Tibial nerve (tissue), 3 donors: ENCODE results near the gene LGI4.

Experiments
- CTCF ChIP-seq, 5 experiments: fragments of 200-600 bp in 3 of 5; fragments of 450-650 bp in 2 of 5; sonication (generic) in 3 of 5; IDR thresholded peaks; one replicate each; pipeline ENCODE4 v1.5.1; 2016 to 2019; ENCODE audit warnings: antibody characterized with exemption in 5 of 5, mild to moderate bottlenecking in 3 of 5, moderate library complexity in 2 of 5
- POLR2A ChIP-seq, 2 donors: fragments of 450-650 bp; IDR thresholded peaks; one replicate each; pipeline ENCODE4 v1.6.1; 2017; ENCODE audit warnings: antibody characterized with exemption in 2 of 2, mild to moderate bottlenecking in 2 of 2, moderate library complexity in 2 of 2

DNA sequence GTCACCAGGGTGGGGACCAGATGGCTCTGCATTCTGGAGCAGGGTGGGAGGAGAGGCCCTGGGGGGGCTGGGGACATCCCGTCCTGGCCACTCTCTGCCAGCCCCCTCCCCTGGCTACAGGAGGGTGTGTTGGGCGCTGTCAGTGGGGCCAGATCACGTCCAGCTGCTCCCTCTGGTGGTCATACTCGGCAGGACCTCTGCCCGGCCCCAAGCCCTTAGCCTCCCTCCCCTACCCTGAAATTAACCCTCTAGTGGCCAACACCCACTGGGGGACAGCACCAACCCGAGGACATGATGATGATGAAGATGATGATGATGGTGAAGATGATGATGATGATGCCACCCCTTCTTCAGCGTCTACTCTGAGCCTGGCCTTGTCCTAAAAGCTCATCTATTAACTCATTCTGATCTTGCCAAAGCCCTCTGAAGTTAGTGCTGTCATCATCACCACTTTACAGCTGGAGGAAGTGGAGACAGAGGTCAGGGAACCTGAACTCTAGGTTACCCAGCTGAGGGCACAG, 590 bp upstream of the LGI4 start:
- peak; percentile 88 to 99 (median 97) for TF ChIP-seq CTCF (IDR thresholded peaks at IDR 0.05)
- TF ChIP-seq POLR2A (IDR thresholded peaks at IDR 0.05): peak in 1 of 2 donors; percentile 4
